Activated CD4-positive, alpha-beta T cell treated with anti-CD3 and anti-CD28 coated beads, Interleukin-2, amount 50 U/mL, for 1 hour (primary cell): ENCODE results near the gene TMEM174.

Experiments
- DNase-seq: peaks from one replicate; pipeline ENCODE4 v3.0.0-alpha.2; 2020

The TMEM174 gene

DNA sequence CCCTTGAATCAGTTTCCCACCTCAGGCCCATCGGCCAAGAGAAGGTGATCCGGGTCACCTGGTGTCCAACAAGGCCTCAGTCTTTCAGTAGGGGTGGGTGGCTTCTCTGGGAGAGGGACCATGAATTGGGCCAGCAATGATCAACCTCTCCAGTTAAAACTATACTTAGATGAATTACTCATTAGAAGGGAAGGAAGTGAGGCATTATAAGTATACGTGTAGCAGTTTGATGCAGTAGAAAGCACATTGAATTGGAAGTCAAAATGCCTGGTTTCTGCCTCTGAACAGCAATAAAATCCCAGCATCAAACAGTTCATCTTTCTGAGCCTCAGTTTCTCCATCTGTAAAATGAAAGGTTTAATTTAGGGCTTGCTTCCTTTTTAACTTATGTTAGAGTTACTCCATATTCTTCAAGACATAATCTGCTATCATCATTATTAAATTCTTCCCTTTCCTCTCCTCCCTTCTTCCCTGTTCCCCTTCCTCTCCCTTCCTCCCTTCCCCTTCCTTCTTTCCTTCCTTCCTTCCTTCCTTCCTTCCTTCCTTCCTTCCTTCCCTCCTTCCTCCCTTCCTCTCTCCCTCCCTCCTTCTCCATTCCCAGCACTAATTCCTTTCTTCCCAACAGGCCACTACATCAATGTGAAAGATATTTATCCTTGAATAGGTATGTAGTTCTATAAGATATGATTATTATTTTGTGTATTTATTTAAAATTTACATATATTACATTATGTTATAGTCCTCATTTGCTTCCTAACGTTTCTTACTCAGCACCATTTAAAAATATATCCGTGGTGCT is 18.6 kb upstream of the TMEM174 start:
- DNase-seq, result no peak

DNA sequence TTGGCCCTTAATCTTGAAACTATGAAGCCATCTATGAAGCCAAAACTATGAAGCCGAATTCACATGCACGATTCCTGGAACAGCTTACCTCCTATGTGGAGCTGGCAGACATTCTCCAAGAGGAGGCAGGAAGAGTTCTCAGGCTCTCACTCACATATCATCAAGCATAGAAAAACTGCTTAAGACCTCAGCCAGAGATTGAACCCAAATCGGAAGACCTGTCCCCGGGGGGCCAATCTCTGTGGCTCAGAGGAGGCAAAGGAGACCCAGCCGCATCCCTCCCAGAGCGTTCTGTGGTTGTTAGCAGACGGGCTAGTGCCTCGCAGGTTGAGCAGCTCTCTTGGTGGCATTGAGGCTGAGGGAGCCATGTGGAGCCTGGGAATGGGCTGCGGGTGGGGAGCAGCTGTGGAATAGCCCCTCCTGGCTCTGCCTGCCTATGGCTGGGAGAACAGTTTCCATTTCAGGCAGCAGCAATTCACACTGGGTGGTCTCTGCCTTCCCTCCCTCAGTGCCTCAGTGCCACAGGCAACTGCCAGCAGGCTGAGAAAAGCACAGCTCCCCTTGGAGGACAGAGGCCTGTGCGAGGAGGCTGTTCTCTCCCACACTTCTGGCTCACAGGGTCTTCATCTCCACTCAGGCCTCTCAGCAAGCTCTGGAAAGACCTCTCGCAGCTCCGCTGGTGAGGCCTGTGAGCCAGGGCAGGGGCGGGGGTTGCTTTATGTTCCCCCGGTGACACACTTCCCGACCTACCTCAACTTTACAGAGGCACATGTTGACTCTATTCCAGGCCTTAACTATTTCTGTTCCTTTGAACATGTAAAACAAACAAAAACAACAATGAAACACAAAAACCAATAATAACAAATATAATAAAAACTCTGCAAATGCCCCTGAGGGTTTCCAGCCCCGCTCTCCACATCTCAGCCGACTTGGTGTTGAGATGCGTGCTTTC is 17.4 kb upstream of the TMEM174 start:
- DNase-seq, result no peak

DNA sequence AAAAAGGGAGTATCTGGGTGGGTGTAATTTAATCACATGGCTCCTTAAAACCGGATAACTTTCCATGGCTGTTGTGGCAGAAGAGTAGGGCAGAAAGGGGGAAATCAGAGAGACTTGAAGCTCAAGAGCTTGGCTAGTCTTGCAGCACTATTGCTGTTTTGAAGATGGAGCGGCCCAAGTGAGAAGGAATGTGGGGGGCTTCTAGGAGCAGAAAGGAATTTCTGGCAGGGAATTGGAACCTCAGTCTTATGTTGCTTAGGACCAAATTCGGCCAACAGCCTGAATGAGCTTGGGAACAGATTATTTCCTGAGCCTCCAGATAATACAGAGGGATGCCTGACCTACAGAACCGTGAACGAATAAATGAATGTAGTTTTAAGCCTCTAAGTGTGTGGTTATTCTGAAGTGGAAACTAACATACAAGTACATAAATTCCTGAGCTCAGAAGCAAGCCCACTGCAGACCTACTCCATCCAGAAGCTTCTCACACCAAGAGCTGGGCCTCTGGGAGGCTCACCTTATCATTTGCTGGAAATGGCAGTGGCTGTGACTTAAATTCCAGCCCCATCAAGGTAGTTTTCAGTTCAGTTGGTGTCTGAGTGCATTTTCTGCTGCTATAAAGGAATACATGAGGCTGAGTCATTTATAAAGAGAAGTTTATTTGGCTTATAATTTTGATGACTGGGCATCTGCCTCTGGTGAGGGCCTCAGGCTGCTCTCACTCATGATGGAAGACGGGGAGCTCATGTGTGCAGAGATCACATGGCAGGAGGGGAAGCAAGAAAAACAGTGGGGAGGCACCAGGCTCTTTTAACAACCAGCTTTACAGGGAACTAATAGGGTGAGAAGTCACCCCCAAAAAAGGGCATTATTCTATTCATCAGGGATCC is 15.3 kb upstream of the TMEM174 start:
- DNase-seq, result no peak

DNA sequence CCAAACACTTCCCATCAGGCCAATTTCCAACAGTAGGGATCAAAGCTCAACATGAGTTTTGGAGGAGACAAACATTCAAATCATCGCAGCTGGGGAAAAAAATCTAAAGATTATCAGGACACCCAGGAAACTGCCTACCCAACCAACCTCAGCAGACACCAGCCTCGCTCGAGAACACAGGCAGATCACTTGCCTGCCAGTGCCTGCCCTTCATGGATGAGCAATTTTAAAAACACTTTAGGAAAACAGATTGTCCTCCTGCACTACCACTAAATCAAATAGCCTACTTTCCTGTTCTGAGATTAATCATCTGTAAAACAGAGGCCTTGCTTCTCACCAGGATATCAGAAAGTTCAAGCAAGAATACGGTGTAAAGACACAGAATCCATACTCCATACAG is 14.7 kb upstream of the TMEM174 start:
- DNase-seq, result no peak

DNA sequence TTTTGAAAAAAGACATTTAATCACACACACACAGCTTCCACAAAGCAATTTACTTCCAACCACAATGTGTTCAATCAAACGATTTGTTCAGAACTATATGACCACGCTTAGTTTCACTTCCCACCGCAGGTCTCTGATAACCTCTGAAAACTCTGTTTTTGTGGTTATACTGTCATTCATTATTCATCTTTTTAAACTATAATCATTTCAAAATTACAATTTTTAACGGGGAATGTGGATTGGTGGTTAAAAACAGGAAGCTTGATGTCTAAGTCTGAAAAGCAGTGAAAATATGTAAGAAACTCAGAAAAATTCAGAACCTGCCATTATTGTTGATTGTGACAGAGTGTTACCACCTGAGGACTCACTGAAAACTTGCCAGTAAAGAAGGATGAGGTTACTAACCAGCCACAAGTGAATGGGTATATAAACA is 12.7 kb upstream of the TMEM174 start:
- DNase-seq, result no peak

DNA sequence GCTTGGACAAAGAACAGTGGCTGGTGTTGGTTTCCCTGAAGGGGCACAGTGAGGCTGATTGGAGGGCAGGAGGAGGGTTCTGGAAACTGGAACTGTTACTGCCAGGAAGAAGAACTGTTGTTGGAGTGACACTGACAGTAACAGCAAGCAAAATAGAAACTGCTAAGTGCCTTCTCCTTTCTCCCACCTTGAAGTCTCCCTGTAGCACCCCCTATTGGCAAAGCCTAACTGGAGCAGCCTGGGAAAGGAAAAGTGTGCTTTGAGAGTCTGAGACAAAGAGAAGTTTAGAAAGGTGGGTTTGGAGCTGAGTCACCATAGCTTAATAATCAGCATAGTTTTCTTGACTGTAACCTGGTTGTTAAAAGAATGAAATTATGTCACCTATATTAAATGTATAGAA is 2.5 kb upstream of the TMEM174 start:
- no peak for DNase-seq

DNA sequence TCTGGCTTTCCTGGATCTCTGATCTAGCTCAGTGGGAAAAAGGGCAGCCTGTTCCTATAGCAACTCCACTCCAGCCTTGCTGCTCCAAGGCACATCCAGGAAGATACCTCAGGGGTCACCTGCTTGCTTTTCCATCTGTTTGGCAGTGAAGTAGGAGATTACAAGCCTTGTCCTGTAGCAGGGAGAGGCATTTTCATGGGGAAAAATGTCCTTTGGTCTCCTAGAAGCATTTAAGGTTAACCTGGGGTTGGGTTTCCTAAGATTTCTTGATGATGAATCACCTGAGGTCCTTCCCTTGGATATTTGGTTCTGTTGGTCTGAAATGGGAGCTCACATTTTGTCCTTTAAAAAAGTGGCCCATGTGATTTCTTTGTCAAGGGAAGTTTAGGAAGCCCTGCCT is 1.5 kb upstream of the TMEM174 start:
- DNase-seq, result no peak

DNA sequence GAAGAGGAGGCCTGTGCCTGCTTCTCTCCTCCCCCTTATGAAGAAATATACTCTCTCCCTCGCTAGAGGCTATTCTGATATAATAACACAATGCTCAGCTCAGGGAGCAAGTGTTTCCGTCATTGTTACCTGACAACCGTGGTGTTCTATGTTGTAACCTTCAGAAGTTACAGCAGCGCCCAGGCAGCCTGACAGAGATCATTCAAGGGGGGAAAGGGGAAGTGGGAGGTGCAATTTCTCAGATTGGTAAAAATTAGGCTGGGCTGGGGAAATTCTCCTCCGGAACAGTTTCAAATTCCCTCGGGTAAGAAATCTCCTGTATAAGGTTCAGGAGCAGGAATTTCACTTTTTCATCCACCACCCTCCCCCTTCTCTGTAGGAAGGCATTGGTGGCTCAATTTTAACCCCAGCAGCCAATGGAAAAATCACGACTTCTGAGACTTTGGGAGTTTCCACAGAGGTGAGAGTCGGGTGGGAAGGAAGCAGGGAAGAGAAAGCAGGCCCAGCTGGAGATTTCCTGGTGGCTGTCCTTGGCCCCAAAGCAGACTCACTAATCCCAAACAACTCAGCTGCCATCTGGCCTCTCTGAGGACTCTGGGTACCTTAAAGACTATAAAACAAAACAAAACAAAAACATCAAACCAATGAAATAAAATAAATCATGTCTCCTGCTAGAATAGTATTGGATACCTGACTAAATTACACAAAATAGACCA is 1.3 kb downstream of the TMEM174 start:
- no peak for DNase-seq

DNA sequence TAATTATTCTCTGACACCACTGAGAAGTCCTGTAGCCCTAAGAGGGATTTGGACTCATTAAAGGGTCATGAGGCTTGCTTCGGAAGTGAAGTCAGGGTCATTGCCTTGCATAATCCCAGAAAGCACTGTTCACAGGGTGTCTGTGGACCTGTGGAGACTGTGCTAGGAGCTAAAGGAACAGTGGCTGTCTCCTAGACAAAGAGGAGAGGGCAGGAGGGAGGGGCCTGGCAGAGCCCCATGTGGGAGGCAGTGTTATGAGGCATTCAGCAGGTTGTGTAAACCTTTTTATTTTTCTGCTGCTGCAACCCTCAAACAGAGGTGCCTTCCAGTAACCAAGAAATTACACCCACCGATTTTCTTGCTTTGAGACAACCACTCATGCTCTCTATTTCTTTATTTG is 3.3 kb downstream of the TMEM174 start:
- DNase-seq, result no peak

DNA sequence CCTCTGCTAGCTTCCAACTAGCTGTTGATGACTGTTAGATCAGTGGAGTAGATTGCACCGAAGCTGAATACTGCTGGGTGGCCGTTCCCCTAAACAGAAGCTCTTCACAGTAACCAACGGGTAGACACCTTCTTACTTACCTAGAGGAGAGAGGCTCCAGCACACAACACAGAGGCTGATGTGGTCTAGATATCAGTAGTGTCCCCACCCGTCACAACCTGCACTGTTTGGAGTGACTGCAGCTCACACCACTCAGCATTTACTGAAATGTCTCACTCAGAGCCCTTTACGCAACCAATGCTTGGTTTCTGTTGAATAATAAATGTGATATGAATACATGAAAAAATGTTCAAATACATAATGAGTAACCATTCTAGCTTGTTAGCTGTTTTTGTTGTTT is 5.3 kb downstream of the TMEM174 start:
- no peak for DNase-seq

DNA sequence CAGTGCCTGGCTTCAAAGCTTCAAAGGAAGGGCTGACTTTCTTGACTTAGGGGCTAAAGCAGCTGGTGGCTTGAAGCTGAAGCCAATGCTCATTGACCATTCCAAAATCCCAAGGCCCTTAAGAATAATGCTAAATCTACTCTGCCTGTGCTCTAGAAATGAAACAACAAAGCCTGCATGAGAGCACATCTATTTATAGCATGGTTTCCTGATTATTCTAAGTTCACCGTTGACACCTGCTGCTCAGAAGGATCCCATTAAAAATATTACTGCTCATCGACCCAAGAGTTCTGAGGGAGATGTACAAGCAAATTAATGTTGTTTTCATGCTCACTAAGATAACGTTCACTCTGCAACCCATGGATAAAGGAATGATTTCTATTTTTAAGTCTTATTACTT is 6.7 kb downstream of the TMEM174 start:
- no peak for DNase-seq

DNA sequence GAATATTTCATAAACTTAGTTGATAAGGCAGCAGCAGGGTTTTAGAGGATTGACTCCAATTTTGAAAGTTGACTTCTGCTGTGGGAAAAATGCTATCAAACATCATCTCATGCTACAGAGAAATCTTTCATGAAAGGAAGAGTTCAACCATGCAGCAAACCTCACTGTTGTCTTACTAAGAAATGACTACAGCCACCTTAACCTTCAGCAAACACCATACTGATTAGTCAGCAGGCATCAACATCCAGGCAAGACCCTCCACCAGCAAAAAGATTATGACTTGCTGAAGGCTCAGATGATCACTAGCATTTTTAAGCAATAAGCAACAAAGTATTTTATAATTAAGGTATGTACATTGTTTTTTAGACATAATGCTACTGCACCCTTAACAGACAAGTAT is 7.6 kb downstream of the TMEM174 start:
- DNase-seq, result no peak

DNA sequence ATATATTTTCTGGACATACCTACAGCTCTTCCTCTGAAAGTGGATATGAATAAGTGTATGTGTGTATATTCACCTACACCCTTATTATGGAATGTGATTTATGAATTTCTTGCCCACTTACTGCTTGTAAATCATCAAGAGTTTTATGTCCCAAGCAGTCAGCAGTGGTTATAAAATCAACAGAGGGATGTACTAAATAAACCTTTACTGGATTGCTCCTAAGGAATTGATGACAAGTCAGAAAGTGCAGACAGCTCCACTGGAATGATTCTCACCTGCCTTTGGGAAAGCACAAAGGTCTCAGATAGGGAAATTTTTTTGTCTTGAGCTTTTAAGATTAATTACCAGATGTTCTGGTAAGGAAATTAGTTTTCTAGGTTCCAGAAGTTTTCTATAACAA is 9.3 kb downstream of the TMEM174 start:
- no peak for DNase-seq

DNA sequence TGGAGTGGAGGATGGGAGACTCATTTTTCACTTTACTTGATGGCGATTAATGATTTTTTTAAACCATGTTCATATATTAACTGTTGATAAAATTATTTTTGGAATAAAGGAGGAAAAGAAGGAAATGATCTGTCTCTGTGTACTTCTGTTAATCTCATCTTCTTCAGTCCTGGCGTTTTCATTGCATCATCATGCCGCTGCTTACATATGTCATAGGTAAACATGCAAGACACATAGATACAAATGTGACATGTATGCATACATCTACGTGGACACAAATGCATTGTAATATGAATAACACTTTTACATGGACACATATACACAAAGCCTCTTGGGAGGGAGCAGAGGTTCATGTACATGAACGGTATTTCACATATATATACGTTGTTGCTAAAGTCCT is 10.0 kb downstream of the TMEM174 start:
- DNase-seq, result no peak

DNA sequence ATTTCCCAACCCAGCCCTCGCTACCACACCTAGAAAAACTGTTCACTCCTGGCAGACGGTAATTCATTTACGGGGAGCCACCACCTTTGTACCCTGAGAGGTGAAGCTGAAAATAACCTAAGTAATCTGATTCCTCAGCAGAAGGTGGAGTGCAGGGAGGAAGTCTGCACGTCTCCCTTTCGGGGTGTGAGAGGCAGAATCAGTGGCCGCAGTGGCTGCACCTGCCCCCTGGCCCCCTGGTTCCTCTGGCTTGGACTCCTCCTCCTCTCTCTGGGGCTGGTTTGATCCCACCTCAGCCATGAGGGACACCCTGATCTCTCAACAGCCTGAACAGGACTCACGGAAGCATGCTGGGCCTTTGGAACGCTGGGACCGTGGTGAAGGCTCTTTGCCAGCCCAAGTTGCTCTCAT is 10.5 kb downstream of the TMEM174 start:
- DNase-seq, result no peak

DNA sequence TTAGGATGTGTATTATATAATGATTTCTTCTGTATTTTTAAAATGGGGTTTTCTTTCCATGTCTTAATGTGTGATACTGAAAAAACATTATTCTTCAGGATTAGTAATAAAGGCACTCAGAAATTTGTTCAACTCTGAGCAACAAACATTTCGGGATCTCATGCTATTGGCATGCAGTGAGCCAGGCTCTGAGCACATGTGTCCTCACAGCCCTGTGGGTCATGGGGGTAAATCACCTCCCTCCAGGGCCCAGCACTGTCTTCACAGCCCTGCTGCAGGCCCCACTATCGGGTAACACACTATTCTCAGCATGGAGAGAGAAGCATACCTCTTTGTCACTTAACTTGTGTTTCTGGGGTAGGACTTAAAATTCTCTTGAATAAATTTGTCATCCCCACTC is 14.0 kb downstream of the TMEM174 start:
- no peak for DNase-seq

DNA sequence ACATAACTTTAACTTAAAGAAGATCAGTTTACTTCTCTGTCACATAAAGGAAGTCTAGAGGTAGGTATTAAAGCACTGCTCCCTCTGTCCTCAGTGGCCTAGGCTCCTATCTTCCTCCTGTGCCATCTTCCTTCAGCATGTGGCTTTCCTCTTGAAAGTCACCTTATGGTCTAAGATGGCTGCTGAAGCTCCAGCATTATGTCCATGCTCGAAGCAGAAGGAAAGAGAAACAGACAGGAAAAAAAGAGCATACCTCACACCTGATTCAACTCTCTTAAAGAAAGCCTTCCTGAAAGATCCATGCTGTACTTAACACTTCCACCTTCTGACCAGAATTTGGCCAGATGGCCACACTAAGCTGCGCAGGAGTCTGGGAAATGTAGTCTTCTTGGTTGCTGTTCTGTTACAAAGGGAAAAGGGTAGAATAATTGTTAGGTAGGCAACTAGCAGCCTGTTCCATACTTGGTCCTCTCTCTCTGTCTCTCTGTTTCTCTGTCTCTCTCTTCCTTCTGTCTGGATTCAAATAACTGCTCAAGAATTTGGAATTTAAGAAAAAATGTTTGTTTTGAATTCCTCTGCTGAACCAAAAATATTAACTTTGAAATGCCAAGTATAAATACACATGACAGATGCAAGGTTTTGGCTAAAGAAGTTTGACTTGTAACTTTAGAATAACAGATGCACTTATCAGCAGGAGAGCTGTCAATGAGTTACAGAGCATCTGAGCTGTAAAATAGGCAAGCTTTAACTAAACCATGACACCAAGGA is 16.0 kb downstream of the TMEM174 start:
- DNase-seq, result no peak

DNA sequence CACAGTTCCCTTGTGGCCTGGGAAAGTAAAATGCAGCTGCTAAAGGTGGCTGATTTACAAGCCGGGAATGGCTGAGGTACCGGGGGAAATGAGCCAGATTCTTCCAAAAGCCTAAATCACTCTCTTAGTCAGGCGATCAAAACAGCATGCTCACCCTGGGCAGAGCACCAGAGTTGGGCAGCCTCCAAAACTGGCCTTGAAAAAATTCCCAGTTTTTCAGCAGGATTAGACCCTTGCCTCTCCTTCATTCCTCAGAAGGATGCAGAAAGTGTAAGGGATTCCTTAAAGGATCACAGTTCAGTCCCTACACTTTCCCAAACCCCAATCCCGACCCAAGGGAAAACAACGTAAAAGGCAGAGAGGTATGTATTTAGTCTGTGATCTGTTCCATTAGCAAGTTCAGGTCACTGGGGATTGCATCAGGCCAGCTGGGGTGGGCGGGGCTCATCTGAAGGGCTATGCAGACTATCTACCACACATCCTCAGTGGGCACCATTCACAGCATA is 16.9 kb downstream of the TMEM174 start:
- DNase-seq, result no peak

DNA sequence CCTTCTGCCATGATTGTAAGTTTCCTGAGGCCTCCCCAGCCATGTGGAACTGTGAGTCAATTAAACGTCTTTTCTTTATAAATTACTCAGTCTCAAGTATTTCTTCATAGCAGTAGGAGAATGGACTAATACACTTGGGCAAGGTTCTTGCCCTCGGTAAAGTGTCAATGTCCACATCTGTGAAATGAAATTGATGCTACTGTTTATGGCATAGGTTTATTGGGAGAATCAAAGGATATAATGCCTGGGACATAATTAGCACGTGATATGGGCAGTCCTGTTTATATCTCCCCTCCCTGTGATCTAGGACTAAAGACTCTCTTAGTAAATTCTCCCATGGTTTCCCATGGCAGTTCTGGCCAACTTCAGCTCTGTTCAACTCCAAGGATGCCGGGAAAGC is 19.4 kb downstream of the TMEM174 start:
- no peak for DNase-seq

DNA sequence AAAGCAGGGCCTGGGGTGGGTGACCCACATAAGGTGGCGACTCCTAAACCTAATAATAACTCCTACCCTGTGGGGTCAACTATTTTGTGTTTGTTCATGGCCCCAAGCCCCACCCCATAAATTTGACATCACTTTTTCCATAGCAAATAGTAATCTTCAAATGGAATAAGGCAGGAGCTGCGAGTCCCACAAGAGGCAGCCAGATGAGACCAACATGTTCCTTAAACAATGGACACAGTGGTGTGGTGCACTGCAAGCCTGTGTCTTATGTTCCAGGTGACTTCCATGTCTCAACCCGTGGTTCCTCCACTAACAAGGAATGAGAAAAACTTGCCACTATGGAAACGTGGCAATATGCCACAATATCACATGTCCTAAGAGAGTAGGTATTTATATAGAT is 20.6 kb downstream of the TMEM174 start:
- DNase-seq, result no peak

DNA sequence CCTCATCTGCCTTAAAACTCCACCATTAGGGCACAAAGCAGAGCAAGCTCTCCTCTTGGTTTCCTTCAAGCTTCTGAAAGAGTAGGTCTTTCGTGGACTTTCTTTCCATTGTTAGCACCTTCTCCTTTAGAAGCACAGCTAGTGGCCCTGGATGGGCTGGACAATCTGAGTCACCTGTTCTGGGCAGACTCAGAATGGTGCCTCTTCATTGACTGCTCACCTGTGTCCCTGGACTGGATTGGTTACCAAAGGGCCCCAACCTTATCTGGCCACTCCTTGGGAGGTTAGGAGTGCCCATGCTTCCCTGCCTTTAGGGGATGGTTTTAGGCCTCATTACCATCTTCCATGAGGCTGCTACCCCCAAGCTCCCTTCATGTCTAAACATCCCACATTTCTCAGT is 23.2 kb downstream of the TMEM174 start:
- DNase-seq, result no peak
